ENCODE measurements around the gene VTN. TPM values are rescaled to one million over a fixed set of nuclear protein-coding genes. Genes with fewer than 3 reads are reported as not detected.

The VTN gene
- total and polyA plus RNA-seq, 8 donors = 0.42 to 2.2 (median 0.94) TPM

DNA sequence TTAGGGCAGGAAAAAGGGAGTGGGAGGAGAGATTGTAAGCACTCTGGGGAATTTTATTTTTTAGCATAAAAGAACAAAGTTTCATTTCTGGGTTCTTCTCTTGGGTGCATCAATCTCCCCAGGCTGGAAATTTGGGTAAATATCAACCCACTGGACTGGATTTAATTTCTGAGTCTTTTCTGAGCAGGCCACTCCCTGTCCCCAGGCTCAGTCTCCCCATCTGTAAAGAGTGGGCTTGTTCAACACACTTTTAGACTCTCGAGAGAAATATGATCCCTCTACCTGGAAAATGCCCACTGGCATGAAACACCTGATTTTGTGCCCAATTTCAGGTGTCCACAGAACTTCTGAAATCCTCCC is 617 bp upstream of the VTN start:
- TF ChIP-seq, protein P1, sequence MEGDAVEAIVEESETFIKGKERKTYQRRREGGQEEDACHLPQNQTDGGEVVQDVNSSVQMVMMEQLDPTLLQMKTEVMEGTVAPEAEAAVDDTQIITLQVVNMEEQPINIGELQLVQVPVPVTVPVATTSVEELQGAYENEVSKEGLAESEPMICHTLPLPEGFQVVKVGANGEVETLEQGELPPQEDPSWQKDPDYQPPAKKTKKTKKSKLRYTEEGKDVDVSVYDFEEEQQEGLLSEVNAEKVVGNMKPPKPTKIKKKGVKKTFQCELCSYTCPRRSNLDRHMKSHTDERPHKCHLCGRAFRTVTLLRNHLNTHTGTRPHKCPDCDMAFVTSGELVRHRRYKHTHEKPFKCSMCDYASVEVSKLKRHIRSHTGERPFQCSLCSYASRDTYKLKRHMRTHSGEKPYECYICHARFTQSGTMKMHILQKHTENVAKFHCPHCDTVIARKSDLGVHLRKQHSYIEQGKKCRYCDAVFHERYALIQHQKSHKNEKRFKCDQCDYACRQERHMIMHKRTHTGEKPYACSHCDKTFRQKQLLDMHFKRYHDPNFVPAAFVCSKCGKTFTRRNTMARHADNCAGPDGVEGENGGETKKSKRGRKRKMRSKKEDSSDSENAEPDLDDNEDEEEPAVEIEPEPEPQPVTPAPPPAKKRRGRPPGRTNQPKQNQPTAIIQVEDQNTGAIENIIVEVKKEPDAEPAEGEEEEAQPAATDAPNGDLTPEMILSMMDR (IDR thresholded peaks at IDR 0.05) = no peak
- no peak for DNase-seq
- peak overlapping the region; percentile 37 to 58 for H3K27ac ChIP-seq
- peaks cover 0 to 37% of the 10 kb centered on the region in 2 donors for H3K27me3 ChIP-seq
- no peaks in the 10 kb centered on the region for H3K9me3 ChIP-seq
- H3K4me1 ChIP-seq = peaks cover 7 to 32% of the 10 kb centered on the region in 2 donors
- no peak for ATAC-seq
- intact Hi-C loops (cut with DNase I) = no loop called here
- no peak overlapping the region for H3K4me3 ChIP-seq
- no peaks in the 10 kb centered on the region for H3K36me3 ChIP-seq

DNA sequence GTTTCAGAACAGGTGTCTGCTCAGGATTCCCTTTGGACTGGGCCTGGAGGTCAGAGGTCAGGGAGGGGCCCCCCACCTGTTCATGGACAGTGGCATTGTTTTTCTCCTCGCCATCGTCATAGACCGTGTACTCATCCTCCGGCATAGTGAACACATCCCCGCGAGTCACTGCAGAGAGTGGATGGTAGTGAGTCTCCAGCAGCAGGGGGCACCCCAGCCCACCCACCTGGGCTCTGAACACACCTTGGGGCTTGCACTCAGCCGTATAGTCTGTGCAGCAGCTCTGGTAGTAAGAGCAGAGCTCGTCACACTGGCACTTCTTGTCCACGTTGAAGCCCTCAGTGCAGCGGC is 448 bp downstream of the VTN start:
- TF ChIP-seq, protein P1 (IDR thresholded peaks at IDR 0.05) = no peak
- Histone ChIP-seq H3K9me3 (no peaks in the 10 kb centered on the region), H3K4me3 (no peak overlapping the region), H3K27ac (no peak overlapping the region), H3K36me3 (peaks cover 0 to 7% of the 10 kb centered on the region in 2 donors), H3K4me1 (peaks cover 7 to 32% of the 10 kb centered on the region in 2 donors), H3K27me3 (peaks cover 0 to 37% of the 10 kb centered on the region in 2 donors)
- DNase-seq = no peak
- intact Hi-C loops (cut with DNase I) = no loop called here
- ATAC-seq = no peak

DNA sequence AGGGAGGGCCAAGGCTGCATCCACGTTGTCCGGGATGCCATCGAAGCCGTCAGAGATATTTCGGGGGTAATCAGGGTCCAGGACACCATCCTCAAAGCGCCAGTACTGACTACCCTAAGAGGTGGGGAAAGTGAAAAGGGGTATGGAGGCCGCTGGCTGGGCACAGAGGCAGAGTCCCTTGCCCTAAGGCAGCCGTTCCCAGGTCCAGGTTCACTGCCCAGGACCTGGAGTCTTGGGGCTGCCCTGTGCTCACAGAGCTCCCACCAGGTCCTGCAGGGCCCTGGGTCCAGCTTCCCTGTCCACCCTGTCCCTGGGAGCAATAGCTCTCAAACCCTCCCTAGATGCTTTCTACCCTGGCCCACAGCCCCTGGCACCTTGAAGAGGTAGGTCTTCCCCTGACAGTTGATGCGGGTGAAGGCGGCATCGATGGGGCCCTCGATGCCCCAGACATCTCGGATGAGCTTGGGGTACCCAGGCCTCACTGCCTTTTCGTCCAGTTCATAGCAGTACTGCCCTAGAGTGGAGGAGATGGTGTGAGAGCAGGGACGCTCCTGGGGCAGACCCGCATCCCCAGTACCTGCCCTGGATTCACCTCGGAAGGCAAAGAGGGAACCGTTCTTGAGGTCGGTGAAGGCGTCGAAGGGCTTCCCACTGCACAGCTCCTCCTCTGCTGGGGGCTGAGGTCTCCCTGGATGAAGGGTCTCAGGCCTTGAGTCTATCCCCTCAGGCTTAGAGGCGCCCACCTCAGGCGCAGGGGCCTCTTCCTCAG is 1.0 kb downstream of the VTN start:
- Histone ChIP-seq H3K27ac (no peak overlapping the region), H3K27me3 (peaks cover 0 to 36% of the 10 kb centered on the region in 2 donors), H3K4me1 (peaks cover 7 to 32% of the 10 kb centered on the region in 2 donors), H3K36me3 (peaks cover 0 to 12% of the 10 kb centered on the region in 2 donors), H3K9me3 (no peaks in the 10 kb centered on the region), H3K4me3 (no peak overlapping the region)
- TF ChIP-seq, protein P1 (IDR thresholded peaks at IDR 0.05) = no peak
- intact Hi-C loops (cut with DNase I) = no loop called here
- DNase-seq (no peak), ATAC-seq (no peak)

DNA sequence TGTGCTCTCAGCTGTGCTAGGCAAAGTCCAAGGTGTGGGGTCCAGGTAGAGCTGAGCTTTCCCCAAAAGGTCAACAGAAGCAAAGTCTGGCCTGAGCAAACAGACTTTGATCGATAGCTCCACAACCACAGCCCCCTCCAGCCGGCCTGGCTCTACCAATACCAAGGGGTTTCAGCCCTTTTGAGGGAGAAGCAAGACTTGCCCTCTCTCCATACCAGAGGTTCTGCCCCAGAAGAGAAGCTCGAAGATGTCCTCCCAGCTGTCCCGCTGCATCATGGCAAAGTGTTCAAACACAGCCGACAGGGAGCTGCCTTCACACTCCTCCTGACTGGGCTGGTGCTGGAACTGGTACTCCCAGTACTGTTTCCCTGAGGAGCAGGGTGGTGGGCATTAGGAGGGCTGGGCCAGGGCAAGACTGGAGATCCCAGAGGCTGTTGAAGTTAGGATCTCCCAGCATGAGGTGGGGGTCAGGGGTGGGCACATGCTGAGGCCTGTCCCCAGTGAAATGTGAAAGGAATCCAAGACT is 1.7 kb downstream of the VTN start:
- no peak overlapping the region for H3K27ac ChIP-seq
- H3K9me3 ChIP-seq = no peaks in the 10 kb centered on the region
- peaks cover 0 to 20% of the 10 kb centered on the region in 2 donors for H3K36me3 ChIP-seq
- H3K27me3 ChIP-seq = peaks cover 0 to 29% of the 10 kb centered on the region in 2 donors
- ATAC-seq (no peak), DNase-seq (no peak)
- TF ChIP-seq, protein P1 (IDR thresholded peaks at IDR 0.05) = no peak
- no peak overlapping the region for H3K4me3 ChIP-seq
- intact Hi-C loops (cut with DNase I) = no loop called here
- peaks cover 7 to 32% of the 10 kb centered on the region in 2 donors for H3K4me1 ChIP-seq

DNA sequence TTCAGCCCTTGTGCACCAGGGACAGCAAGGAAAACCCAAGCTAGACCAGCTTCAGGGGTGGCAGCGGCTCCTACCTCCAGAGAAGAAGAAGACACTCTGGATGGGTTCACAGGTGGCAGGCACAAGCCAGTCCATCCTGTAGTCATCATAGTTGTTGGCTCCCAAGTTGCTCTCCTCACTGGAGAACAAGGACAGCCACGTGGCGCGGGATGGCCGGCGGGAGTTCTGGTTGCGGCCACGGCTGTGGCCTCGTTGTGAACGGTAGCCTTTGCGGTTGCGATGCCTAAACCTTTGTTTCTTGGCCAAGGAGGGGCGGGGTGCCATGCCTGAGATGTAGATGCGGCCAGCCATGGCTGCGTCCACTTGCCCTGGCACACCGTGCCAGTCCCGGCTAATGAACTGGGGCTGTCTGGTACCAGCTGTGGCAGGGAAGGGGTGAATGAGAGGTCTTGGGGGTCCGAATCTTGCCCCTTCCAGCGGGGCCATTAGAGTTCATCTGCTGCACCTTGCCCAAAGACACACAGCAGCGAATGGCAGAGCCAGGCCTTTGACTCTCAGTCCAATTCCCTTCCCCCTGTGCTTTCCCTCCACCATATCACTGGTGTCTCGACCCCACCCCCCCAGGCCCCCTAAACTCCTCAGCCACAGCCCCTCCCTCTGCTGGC is 2.3 kb downstream of the VTN start:
- no peak overlapping the region for H3K4me3 ChIP-seq
- no peak for ATAC-seq
- intact Hi-C loops (cut with DNase I) = no loop called here
- no peak overlapping the region for H3K27ac ChIP-seq
- H3K4me1 ChIP-seq = peaks cover 6 to 28% of the 10 kb centered on the region in 2 donors
- peaks cover 0 to 26% of the 10 kb centered on the region in 2 donors for H3K36me3 ChIP-seq
- H3K9me3 ChIP-seq = no peaks in the 10 kb centered on the region
- no peak for DNase-seq
- H3K27me3 ChIP-seq = peaks cover 0 to 23% of the 10 kb centered on the region in 2 donors
- TF ChIP-seq, protein P1 (IDR thresholded peaks at IDR 0.05) = no peak

Data from left lung (tissue), 10 donors.